Measurements from ENCODE around the gene ITPRIP.

The ITPRIP gene

DNA sequence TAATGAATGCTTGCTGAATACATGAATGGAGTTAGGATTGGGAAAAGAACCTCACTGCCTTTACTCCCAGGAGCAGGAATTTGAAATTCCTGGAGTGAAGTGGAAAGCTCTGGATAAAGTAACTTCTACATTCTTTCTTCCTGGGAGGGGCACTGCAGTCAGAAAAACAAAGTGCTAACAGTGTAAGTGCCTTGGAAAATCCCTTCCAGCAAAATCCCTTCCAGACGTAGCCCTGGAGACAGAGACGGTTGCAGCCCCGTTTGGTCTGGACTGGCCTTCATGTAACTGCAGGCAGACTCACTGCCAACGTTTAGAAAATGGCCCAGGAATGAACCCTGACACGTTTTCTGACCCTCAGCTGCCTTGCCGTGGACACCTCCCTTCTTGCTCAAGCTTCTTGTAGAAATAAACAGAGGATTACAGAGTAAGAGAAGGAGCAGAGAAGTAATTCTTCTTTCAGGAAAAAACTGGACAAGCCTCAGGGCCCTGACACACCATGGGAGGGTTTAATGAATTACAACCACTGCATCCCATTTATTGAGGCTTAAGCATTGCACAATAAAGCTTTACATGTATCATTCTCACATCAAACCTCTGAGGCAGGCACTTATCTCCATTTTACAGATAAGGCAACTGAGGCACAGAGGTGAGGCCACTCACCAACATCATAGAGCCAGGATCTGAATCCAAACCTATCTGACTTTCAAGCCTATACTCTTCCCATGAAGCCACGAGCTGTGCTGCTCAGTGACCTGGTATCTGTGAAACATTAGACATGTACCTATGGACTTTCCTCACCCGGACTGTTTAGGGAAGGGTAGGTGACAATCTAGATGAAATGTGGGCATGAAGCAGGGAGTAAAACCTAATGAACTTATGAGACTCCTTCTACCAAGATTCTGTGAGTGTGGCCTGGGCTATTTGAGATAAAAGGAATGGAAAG is 7.8 kb downstream of the ITPRIP start:
- H3K9ac ChIP-seq (ENCODE audit: low read length) = peak overlapping the region; percentile 83
- no peaks in the 10 kb centered on the region for H3K9me3 ChIP-seq (ENCODE audit: control insufficient read depth, low read length)
- H3K4me3 ChIP-seq (ENCODE audit: low read length) = peak overlapping the region; percentile 40
- H3K27me3 ChIP-seq (replicated peaks; ENCODE audit: control insufficient read depth, insufficient read depth, low read length) = no peaks in the 10 kb centered on the region
- DNase-seq (ENCODE audit: low read depth) = peak; percentile 94
- H3K4me1 ChIP-seq (ENCODE audit: control insufficient read depth, insufficient read depth, low read length) = peaks cover 49% of the 10 kb centered on the region
- no peaks in the 10 kb centered on the region for H3K36me3 ChIP-seq (ENCODE audit: control insufficient read depth, insufficient read depth, low read length, severe bottlenecking)

DNA sequence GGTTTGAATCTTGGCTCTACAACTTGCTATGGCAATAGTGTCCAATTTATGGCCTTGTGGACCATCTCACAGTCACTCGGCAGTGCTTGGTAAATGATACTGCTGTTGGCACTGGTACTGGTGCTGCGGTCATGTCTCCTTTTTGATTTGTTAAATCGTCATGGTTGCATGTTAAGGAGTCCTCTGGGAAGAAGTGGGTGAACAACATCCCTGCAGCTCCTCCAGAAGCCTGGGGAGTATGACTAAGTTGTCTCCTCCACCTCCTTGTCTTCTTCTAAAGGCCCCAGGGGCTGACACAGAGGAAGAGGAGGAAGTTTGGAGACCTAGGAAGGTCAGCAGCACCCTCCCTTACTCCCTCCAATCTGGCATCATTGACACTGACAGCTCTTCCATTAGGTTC is 8.5 kb downstream of the ITPRIP start:
- Histone ChIP-seq H3K9ac (ENCODE audit: low read length) (peak overlapping the region; percentile 83), H3K9me3 (ENCODE audit: control insufficient read depth, low read length) (no peaks in the 10 kb centered on the region), H3K4me3 (ENCODE audit: low read length) (peak overlapping the region; percentile 40), H3K36me3 (ENCODE audit: control insufficient read depth, insufficient read depth, low read length, severe bottlenecking) (no peaks in the 10 kb centered on the region), H3K4me1 (ENCODE audit: control insufficient read depth, insufficient read depth, low read length) (peaks cover 52% of the 10 kb centered on the region), H3K27me3 (replicated peaks; ENCODE audit: control insufficient read depth, insufficient read depth, low read length) (no peaks in the 10 kb centered on the region)
- DNase-seq (ENCODE audit: low read depth) = peak; percentile 80

- Histone ChIP-seq H3K9ac (ENCODE audit: low read length) (peak overlapping the region; percentile 83), H3K27me3 (replicated peaks; ENCODE audit: control insufficient read depth, insufficient read depth, low read length) (no peaks in the 10 kb centered on the region), H3K4me3 (ENCODE audit: low read length) (peak overlapping the region; percentile 64), H3K9me3 (ENCODE audit: control insufficient read depth, low read length) (no peaks in the 10 kb centered on the region), H3K36me3 (ENCODE audit: control insufficient read depth, insufficient read depth, low read length, severe bottlenecking) (no peaks in the 10 kb centered on the region), H3K4me1 (ENCODE audit: control insufficient read depth, insufficient read depth, low read length) (peaks cover 52% of the 10 kb centered on the region)
- DNase-seq (ENCODE audit: low read depth) = peak; percentile 82
Measured at GRCh38 chr10:104328896-104329710, 9.2 kb downstream of the ITPRIP start.

DNA sequence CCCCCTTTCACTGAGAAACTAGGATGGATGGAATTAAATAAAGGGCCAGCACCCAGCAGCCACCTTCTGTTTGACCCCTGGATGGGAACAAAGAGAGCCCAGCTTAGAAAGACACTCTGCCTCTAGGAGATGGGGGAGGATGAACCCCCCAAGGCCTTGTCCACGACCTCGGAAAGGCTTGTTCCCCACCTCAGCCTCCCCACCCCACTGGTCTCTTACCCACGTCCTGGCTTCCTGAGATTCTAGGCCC is 9.7 kb downstream of the ITPRIP start:
- Histone ChIP-seq H3K27me3 (replicated peaks; ENCODE audit: control insufficient read depth, insufficient read depth, low read length) (no peaks in the 10 kb centered on the region), H3K9ac (ENCODE audit: low read length) (peak overlapping the region; percentile 83), H3K9me3 (ENCODE audit: control insufficient read depth, low read length) (no peaks in the 10 kb centered on the region), H3K36me3 (ENCODE audit: control insufficient read depth, insufficient read depth, low read length, severe bottlenecking) (no peaks in the 10 kb centered on the region), H3K4me1 (ENCODE audit: control insufficient read depth, insufficient read depth, low read length) (peaks cover 52% of the 10 kb centered on the region), H3K4me3 (ENCODE audit: low read length) (peak overlapping the region; percentile 64)
- no peak for DNase-seq (ENCODE audit: low read depth)

DNA sequence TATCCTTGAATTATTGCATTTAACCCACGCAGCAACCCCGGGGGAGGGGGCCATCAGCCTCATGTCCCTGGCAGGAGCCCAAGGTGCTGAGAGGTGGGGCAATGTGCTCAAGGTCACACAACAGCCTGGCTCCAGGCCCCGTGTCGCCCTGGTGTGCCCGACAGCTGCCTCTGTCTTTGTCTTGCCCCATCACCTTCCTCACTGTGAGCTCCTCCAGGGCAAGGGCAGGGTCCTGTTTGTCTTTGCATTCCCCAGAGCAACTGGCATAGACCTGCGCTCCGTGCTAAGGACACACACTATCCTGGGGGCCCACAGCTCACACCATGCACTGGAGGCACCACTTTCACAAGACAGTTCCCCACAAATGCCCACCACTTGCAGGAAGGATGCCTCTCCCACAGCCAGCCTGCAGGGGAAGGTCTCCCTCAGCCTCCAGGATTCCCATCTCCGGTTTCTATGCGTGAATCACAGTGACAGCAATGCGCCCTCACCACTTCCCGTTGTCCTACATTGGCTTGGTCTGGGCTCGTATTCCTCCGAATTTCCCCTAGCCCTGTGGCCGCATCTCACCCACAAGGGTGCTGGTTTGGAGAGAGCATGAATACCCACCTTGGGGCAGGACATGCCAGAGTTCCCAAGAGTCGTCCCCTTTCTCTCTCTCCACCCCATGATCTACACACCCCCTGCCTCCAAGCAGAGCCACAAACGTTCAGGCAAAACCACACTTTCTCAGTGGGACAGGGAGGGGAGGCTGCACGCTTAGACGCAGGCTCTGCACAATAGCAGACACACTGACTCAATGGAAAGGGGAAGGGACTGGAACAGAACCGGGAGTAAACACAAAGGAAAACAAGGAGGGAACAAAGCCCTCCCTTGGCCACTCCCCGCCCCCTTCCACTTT is 10.3 kb downstream of the ITPRIP start:
- Histone ChIP-seq H3K27me3 (replicated peaks; ENCODE audit: control insufficient read depth, insufficient read depth, low read length) (no peaks in the 10 kb centered on the region), H3K9ac (ENCODE audit: low read length) (peak overlapping the region; percentile 83), H3K4me3 (ENCODE audit: low read length) (peak overlapping the region; percentile 64), H3K36me3 (ENCODE audit: control insufficient read depth, insufficient read depth, low read length, severe bottlenecking) (no peaks in the 10 kb centered on the region), H3K4me1 (ENCODE audit: control insufficient read depth, insufficient read depth, low read length) (peaks cover 52% of the 10 kb centered on the region), H3K9me3 (ENCODE audit: control insufficient read depth, low read length) (no peaks in the 10 kb centered on the region)
- peak; percentile 82 for DNase-seq (ENCODE audit: low read depth)

GRCh38 chr10:104326991-104327610 is 11.2 kb downstream of the ITPRIP start:
- Histone ChIP-seq H3K4me3 (ENCODE audit: low read length) (peak overlapping the region; percentile 64), H3K27me3 (replicated peaks; ENCODE audit: control insufficient read depth, insufficient read depth, low read length) (no peaks in the 10 kb centered on the region), H3K9ac (ENCODE audit: low read length) (peak overlapping the region; percentile 83), H3K36me3 (ENCODE audit: control insufficient read depth, insufficient read depth, low read length, severe bottlenecking) (no peaks in the 10 kb centered on the region), H3K4me1 (ENCODE audit: control insufficient read depth, insufficient read depth, low read length) (peaks cover 54% of the 10 kb centered on the region), H3K9me3 (ENCODE audit: control insufficient read depth, low read length) (no peaks in the 10 kb centered on the region)
- no peak for DNase-seq (ENCODE audit: low read depth)

GRCh38 chr10:104325436-104326435 is 12.5 kb downstream of the ITPRIP start:
- no peaks in the 10 kb centered on the region for H3K9me3 ChIP-seq (ENCODE audit: control insufficient read depth, low read length)
- H3K27me3 ChIP-seq (replicated peaks; ENCODE audit: control insufficient read depth, insufficient read depth, low read length) = no peaks in the 10 kb centered on the region
- peaks cover 51% of the 10 kb centered on the region for H3K4me1 ChIP-seq (ENCODE audit: control insufficient read depth, insufficient read depth, low read length)
- no peaks in the 10 kb centered on the region for H3K36me3 ChIP-seq (ENCODE audit: control insufficient read depth, insufficient read depth, low read length, severe bottlenecking)
- no peak overlapping the region for H3K4me3 ChIP-seq (ENCODE audit: low read length)
- DNase-seq (ENCODE audit: low read depth) = no peak
- H3K9ac ChIP-seq (ENCODE audit: low read length) = no peak overlapping the region

GRCh38 chr10:104324931-104325330 is 13.3 kb downstream of the ITPRIP start:
- Histone ChIP-seq H3K27me3 (replicated peaks; ENCODE audit: control insufficient read depth, insufficient read depth, low read length) (no peaks in the 10 kb centered on the region), H3K4me3 (ENCODE audit: low read length) (no peak overlapping the region), H3K4me1 (ENCODE audit: control insufficient read depth, insufficient read depth, low read length) (peaks cover 48% of the 10 kb centered on the region), H3K9me3 (ENCODE audit: control insufficient read depth, low read length) (no peaks in the 10 kb centered on the region), H3K36me3 (ENCODE audit: control insufficient read depth, insufficient read depth, low read length, severe bottlenecking) (no peaks in the 10 kb centered on the region), H3K9ac (ENCODE audit: low read length) (no peak overlapping the region)
- no peak for DNase-seq (ENCODE audit: low read depth)

GRCh38 chr10:104324221-104324686 is 14.0 kb downstream of the ITPRIP start:
- no peaks in the 10 kb centered on the region for H3K9me3 ChIP-seq (ENCODE audit: control insufficient read depth, low read length)
- no peak for DNase-seq (ENCODE audit: low read depth)
- no peak overlapping the region for H3K4me3 ChIP-seq (ENCODE audit: low read length)
- H3K4me1 ChIP-seq (ENCODE audit: control insufficient read depth, insufficient read depth, low read length) = peaks cover 48% of the 10 kb centered on the region
- no peaks in the 10 kb centered on the region for H3K36me3 ChIP-seq (ENCODE audit: control insufficient read depth, insufficient read depth, low read length, severe bottlenecking)
- no peak overlapping the region for H3K9ac ChIP-seq (ENCODE audit: low read length)
- no peaks in the 10 kb centered on the region for H3K27me3 ChIP-seq (replicated peaks; ENCODE audit: control insufficient read depth, insufficient read depth, low read length)

DNA sequence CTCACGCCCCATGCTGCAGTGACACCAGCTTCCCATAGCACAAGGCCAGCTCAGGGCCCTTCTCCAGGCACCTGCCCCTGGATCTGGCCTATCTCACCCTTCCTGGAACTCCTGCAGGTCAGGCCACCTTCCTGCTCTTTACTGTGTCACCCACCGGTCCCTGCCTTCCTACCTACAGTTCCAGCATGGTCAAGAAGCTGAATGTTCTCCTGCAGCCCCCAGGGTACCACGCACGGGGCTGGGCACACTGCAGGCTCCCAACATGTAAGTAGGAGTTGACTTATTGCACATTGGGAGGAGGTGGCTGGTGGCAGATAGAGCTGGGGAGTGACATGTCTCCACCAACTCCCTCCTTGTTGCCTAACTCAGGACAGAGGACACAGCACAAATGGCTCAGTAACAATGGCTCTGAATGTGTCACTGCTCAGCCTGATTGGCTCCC is 14.5 kb downstream of the ITPRIP start:
- H3K4me1 ChIP-seq (ENCODE audit: control insufficient read depth, insufficient read depth, low read length) = peaks cover 48% of the 10 kb centered on the region

More for the DNA sequence above, 14.5 kb downstream of the ITPRIP start:
- H3K9ac ChIP-seq (ENCODE audit: low read length) = no peak overlapping the region
- no peaks in the 10 kb centered on the region for H3K27me3 ChIP-seq (replicated peaks; ENCODE audit: control insufficient read depth, insufficient read depth, low read length)
- no peaks in the 10 kb centered on the region for H3K36me3 ChIP-seq (ENCODE audit: control insufficient read depth, insufficient read depth, low read length, severe bottlenecking)
- H3K4me3 ChIP-seq (ENCODE audit: low read length) = no peak overlapping the region
- H3K9me3 ChIP-seq (ENCODE audit: control insufficient read depth, low read length) = no peaks in the 10 kb centered on the region
- no peak for DNase-seq (ENCODE audit: low read depth)
